ENCODE measurements around the gene TMEM134. TPM values are rescaled to one million over a fixed set of nuclear protein-coding genes. Genes with fewer than 3 reads are reported as not detected.
"Not testable (repeated sequence)": the region's sequence is repeated elsewhere in the genome, so short reads cannot be mapped to it uniquely, and the experiment has no call there.

TMEM134 gene
- total and polyA plus RNA-seq, 7 donors: 54.6 to 137 (median 96.1) TPM

GRCh38 chr11:67466962-67467771 lies 1.9 kb downstream of the TMEM134 start:
- no peak for DNase-seq
- Histone ChIP-seq H3K4me3 (no peak overlapping the region), H3K36me3 (no peaks in the 10 kb centered on the region), H3K9me3 (no peaks in the 10 kb centered on the region), H3K4me1 (peaks cover 0 to 50% (median 40%) of the 10 kb centered on the region in 4 donors), H3K27me3 (no peaks in the 10 kb centered on the region), H3K27ac (peak overlapping the region; percentile 91 to 95 (median 92))
- intact Hi-C loops (cut with DNase I): no loop called here
- 67 to 83% methylated on average over 11 of the region's 11 CpGs for WGBS, 2 donors
- TF ChIP-seq, protein P1, sequence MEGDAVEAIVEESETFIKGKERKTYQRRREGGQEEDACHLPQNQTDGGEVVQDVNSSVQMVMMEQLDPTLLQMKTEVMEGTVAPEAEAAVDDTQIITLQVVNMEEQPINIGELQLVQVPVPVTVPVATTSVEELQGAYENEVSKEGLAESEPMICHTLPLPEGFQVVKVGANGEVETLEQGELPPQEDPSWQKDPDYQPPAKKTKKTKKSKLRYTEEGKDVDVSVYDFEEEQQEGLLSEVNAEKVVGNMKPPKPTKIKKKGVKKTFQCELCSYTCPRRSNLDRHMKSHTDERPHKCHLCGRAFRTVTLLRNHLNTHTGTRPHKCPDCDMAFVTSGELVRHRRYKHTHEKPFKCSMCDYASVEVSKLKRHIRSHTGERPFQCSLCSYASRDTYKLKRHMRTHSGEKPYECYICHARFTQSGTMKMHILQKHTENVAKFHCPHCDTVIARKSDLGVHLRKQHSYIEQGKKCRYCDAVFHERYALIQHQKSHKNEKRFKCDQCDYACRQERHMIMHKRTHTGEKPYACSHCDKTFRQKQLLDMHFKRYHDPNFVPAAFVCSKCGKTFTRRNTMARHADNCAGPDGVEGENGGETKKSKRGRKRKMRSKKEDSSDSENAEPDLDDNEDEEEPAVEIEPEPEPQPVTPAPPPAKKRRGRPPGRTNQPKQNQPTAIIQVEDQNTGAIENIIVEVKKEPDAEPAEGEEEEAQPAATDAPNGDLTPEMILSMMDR (IDR thresholded peaks at IDR 0.05): no peak
- TF ChIP-seq EP300 (IDR thresholded peaks at IDR 0.05): no peak
- no peak for TF ChIP-seq POLR2A (IDR thresholded peaks at IDR 0.05)
- no peak for TF ChIP-seq POLR2AphosphoS5 (IDR thresholded peaks at IDR 0.05)

GRCh38 chr11:67466367-67466766 lies 2.7 kb downstream of the TMEM134 start:
- no peaks in the 10 kb centered on the region for H3K36me3 ChIP-seq
- DNase-seq: no peak
- peaks cover 0 to 50% (median 40%) of the 10 kb centered on the region in 4 donors for H3K4me1 ChIP-seq
- no peak overlapping the region for H3K4me3 ChIP-seq
- H3K9me3 ChIP-seq: no peaks in the 10 kb centered on the region
- TF ChIP-seq EP300 (IDR thresholded peaks at IDR 0.05): no peak
- no peak for TF ChIP-seq POLR2AphosphoS5 (IDR thresholded peaks at IDR 0.05)
- no peak for TF ChIP-seq POLR2A (IDR thresholded peaks at IDR 0.05)
- TF ChIP-seq, protein P1 (IDR thresholded peaks at IDR 0.05): no peak
- peak overlapping the region; percentile 4 to 91 (median 58) for H3K27ac ChIP-seq
- WGBS, 2 donors: 87 to 91% methylated on average over 5 of the region's 5 CpGs
- intact Hi-C loops (cut with DNase I): no loop called here
- H3K27me3 ChIP-seq: no peaks in the 10 kb centered on the region

DNA sequence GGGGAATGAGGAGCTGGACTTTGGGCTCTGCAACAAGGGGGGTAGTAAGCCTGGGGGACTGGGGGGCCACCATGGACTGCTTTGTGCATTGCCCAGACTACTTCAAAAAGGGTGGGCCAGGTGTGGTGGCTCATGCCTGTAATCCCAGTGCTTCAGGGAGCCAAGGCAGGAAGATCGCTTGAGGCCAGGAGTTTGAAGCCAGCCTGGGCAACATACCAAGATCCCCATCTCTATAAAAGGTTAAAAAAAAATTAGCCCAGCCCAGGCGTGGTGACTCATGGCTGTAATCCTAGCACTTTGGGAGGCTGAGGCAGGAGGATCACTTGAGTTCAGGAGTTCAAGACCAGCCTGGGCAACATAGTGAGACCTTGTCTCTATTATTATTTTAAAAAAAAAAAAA lies 3.5 kb downstream of the TMEM134 start:
- peaks cover 0 to 50% (median 40%) of the 10 kb centered on the region in 4 donors for H3K4me1 ChIP-seq
- H3K36me3 ChIP-seq; H3K9me3 ChIP-seq; H3K27me3 ChIP-seq; intact Hi-C loops (cut with DNase I); DNase-seq; H3K4me3 ChIP-seq: not testable (repeated sequence)
- WGBS, 2 donors: 49 to 74% methylated on average over 2 of the region's 2 CpGs
- peak overlapping the region; percentile 88 to 95 (median 92) for H3K27ac ChIP-seq

GRCh38 chr11:67465189-67465510 lies 3.9 kb downstream of the TMEM134 start:
- H3K36me3 ChIP-seq: no peaks in the 10 kb centered on the region
- WGBS, 2 donors: 18 to 52% methylated on average over 3 of the region's 3 CpGs
- peak overlapping the region; percentile 46 to 68 (median 52) for H3K4me3 ChIP-seq
- TF ChIP-seq POLR2AphosphoS5 (IDR thresholded peaks at IDR 0.05) (no peak), POLR2A (IDR thresholded peaks at IDR 0.05) (no peak), EP300 (IDR thresholded peaks at IDR 0.05) (no peak)
- TF ChIP-seq, protein P1 (IDR thresholded peaks at IDR 0.05): no peak
- peaks cover 0 to 50% (median 40%) of the 10 kb centered on the region in 4 donors for H3K4me1 ChIP-seq
- H3K27me3 ChIP-seq: no peaks in the 10 kb centered on the region
- intact Hi-C loops (cut with DNase I): no loop called here
- no peak for DNase-seq
- H3K27ac ChIP-seq: peak overlapping the region; percentile 88 to 95 (median 92)
- no peaks in the 10 kb centered on the region for H3K9me3 ChIP-seq

DNA sequence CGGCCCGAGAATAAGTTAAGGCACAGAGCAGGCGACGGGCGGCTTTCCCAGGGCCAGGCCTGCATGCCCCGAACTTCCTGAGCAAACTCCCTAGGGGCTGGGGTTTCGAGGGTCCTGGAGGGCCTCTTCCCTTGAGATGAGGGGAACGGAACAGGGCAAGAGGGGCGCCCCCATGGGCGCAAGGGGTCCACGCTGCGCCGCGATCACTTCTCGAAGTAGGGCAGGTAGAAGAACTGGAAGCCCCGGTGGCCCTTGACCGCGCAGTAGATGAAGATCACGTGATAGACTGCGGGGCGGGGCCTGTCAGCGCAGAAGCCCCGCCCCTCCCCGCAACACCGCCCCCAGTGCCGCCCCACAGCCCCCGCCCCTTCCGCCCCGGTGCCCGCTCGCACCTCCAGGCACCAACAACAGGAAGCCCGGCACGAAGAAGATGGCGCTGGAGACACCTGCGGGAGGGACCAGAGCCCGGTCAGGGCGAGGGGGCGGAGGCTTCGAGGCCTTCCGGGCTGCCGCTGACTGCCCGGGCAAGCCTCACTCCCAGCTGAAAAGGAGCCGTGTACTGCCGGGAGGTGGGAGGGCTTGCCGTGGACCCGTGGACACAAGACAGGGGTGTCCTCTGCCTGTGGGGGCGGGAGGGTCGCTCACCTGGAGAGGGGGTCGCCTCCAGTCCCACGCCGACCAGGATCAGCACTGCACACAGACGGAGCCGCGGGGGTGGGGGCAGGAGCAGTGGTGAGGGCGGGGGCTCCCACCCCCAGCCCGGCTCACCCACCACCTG lies 4.5 kb downstream of the TMEM134 start:
- no peaks in the 10 kb centered on the region for H3K27me3 ChIP-seq
- TF ChIP-seq, protein P1 (IDR thresholded peaks at IDR 0.05): no peak
- TF ChIP-seq POLR2A (IDR thresholded peaks at IDR 0.05) (peak in 1 of 2 donors; percentile 37), POLR2AphosphoS5 (IDR thresholded peaks at IDR 0.05) (peak; percentile 37 to 74 (median 72)), EP300 (IDR thresholded peaks at IDR 0.05) (no peak)
- H3K9me3 ChIP-seq: no peaks in the 10 kb centered on the region
- no peaks in the 10 kb centered on the region for H3K36me3 ChIP-seq
- WGBS, 2 donors: 11% methylated on average over 56 of the region's 56 CpGs
- H3K27ac ChIP-seq: peak overlapping the region; percentile 88 to 95 (median 92)
- H3K4me3 ChIP-seq: peak overlapping the region; percentile 46 to 68 (median 52)
- peaks cover 0 to 46% (median 38%) of the 10 kb centered on the region in 4 donors for H3K4me1 ChIP-seq
- intact Hi-C loops (cut with DNase I): loop anchor here (1.0 kb wide), 1 partner anchor 21 kb away; the partner anchor contains the start of gene CORO1B
- peak; percentile 95 for DNase-seq

Measured in sigmoid colon (tissue), 7 donors.